Measurements from ENCODE around the gene DMRTC2. TPM values are rescaled to one million over a fixed set of nuclear protein-coding genes. Genes with fewer than 3 reads are reported as not detected.

DMRTC2 gene
- polyA plus RNA-seq, 1 donor from 2014 or later, result not detected

DNA sequence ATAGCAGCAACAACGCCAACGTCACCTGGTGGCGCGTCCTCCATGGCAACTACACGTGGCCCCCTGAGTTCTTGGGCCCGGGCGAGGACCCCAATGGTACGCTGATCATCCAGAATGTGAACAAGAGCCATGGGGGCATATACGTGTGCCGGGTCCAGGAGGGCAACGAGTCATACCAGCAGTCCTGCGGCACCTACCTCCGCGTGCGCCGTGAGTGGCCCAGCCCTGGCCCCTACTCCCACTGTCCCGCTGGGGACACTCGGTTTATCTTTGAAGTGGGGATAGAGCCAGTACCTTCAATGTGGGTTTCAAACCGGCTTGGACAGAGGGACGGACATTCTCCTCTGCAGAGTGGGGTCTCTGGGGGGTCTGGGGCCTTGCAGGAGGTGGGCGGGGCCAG, 34.2 kb downstream of the DMRTC2 start:
- Histone ChIP-seq H3K4me2 (ENCODE audit: low read length) (no peak overlapping the region), H3K9ac (ENCODE audit: low read length) (no peak overlapping the region), H3K79me2 (replicated peaks; ENCODE audit: insufficient read depth, low read length) (no peaks in the 10 kb centered on the region), H3K4me3 (ENCODE audit: low read length) (no peak overlapping the region), H2AFZ (ENCODE audit: low read depth, low read length) (no peak overlapping the region), H3K27ac (ENCODE audit: low read length) (no peak overlapping the region), H3K27me3 (ENCODE audit: insufficient read depth, low read depth, low read length) (peaks cover 26% of the 10 kb centered on the region), H3K36me3 (ENCODE audit: insufficient read depth, low read length) (no peaks in the 10 kb centered on the region), H3F3A (ENCODE audit: insufficient read depth, low read length, poor library complexity, severe bottlenecking) (no peaks in the 10 kb centered on the region), H3K9me3 (ENCODE audit: low read length) (no peaks in the 10 kb centered on the region), H3K9me2 (ENCODE audit: insufficient read depth, low read length) (no peaks in the 10 kb centered on the region), H4K20me1 (ENCODE audit: insufficient read depth) (no peaks in the 10 kb centered on the region)
- TF ChIP-seq EP300 (conservative IDR thresholded peaks at IDR 0.05; ENCODE audit: poor library complexity, severe bottlenecking), result no peak
- TF ChIP-seq EZH2 (IDR thresholded peaks at IDR 0.05; ENCODE audit: borderline replicate concordance, insufficient read depth, low read length, poor library complexity, severe bottlenecking), result no peak
- no peak for TF ChIP-seq MXI1 (conservative IDR thresholded peaks at IDR 0.05; ENCODE audit: poor library complexity, severe bottlenecking)
- TF ChIP-seq SMC3 (conservative IDR thresholded peaks at IDR 0.05; ENCODE audit: poor library complexity), result no peak
- TF ChIP-seq, protein P1, sequence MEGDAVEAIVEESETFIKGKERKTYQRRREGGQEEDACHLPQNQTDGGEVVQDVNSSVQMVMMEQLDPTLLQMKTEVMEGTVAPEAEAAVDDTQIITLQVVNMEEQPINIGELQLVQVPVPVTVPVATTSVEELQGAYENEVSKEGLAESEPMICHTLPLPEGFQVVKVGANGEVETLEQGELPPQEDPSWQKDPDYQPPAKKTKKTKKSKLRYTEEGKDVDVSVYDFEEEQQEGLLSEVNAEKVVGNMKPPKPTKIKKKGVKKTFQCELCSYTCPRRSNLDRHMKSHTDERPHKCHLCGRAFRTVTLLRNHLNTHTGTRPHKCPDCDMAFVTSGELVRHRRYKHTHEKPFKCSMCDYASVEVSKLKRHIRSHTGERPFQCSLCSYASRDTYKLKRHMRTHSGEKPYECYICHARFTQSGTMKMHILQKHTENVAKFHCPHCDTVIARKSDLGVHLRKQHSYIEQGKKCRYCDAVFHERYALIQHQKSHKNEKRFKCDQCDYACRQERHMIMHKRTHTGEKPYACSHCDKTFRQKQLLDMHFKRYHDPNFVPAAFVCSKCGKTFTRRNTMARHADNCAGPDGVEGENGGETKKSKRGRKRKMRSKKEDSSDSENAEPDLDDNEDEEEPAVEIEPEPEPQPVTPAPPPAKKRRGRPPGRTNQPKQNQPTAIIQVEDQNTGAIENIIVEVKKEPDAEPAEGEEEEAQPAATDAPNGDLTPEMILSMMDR (IDR thresholded peaks at IDR 0.05; ENCODE audit: poor library complexity, severe bottlenecking), result no peak
- TF ChIP-seq RAD21 (conservative IDR thresholded peaks at IDR 0.05), result no peak
- TF ChIP-seq TAF1 (IDR thresholded peaks at IDR 0.05; ENCODE audit: low read depth), result no peak
- TF ChIP-seq, protein P2, sequence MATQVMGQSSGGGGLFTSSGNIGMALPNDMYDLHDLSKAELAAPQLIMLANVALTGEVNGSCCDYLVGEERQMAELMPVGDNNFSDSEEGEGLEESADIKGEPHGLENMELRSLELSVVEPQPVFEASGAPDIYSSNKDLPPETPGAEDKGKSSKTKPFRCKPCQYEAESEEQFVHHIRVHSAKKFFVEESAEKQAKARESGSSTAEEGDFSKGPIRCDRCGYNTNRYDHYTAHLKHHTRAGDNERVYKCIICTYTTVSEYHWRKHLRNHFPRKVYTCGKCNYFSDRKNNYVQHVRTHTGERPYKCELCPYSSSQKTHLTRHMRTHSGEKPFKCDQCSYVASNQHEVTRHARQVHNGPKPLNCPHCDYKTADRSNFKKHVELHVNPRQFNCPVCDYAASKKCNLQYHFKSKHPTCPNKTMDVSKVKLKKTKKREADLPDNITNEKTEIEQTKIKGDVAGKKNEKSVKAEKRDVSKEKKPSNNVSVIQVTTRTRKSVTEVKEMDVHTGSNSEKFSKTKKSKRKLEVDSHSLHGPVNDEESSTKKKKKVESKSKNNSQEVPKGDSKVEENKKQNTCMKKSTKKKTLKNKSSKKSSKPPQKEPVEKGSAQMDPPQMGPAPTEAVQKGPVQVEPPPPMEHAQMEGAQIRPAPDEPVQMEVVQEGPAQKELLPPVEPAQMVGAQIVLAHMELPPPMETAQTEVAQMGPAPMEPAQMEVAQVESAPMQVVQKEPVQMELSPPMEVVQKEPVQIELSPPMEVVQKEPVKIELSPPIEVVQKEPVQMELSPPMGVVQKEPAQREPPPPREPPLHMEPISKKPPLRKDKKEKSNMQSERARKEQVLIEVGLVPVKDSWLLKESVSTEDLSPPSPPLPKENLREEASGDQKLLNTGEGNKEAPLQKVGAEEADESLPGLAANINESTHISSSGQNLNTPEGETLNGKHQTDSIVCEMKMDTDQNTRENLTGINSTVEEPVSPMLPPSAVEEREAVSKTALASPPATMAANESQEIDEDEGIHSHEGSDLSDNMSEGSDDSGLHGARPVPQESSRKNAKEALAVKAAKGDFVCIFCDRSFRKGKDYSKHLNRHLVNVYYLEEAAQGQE (IDR thresholded peaks at IDR 0.05; ENCODE audit: borderline replicate concordance), result no peak
- TF ChIP-seq POLR2AphosphoS5 (IDR thresholded peaks at IDR 0.05), result no peak

DNA sequence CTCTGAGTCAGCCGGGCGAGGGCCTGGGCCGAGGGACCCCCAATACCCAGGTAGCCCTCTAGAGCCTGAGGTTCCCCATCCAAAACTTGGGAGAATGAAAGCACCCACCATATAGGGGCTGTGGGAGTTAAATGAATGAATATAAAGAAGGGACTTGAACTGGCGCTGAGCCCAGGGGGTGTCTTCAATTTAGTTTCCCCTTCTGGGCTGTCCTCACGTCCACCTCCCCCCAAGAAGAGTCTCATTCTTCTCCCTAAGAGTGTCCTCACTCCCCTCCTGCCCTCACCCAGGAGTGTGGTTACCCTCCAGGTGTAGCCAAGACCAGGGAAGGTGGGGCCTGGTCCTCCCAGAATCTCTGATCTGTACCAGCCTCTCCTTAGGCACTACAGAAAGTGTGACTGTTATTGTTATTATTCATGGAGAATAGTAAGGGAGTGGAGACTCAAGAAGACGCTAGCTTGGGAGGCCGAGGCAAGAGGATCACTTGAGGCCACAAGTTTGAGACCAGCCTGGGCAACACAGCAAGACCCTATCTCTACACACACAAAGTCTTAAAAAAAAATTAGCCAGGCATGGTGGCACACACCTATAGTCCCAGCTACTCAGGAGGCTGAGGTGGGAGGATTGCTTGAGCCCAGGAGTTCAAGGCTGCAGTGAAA, 35.0 kb downstream of the DMRTC2 start:
- H3K27me3 ChIP-seq (ENCODE audit: insufficient read depth, low read depth, low read length), result peaks cover 26% of the 10 kb centered on the region
- H3K4me2 ChIP-seq (ENCODE audit: low read length), result no peak overlapping the region
- H3K27ac ChIP-seq (ENCODE audit: low read length), result no peak overlapping the region
- H4K20me1 ChIP-seq (ENCODE audit: insufficient read depth), result no peaks in the 10 kb centered on the region
- no peaks in the 10 kb centered on the region for H3K79me2 ChIP-seq (replicated peaks; ENCODE audit: insufficient read depth, low read length)
- H3K4me3 ChIP-seq (ENCODE audit: low read length), result no peak overlapping the region
- H2AFZ ChIP-seq (ENCODE audit: low read depth, low read length), result no peak overlapping the region
- no peaks in the 10 kb centered on the region for H3K9me2 ChIP-seq (ENCODE audit: insufficient read depth, low read length)
- no peak overlapping the region for H3K9ac ChIP-seq (ENCODE audit: low read length)
- no peaks in the 10 kb centered on the region for H3K36me3 ChIP-seq (ENCODE audit: insufficient read depth, low read length)
- no peaks in the 10 kb centered on the region for H3K9me3 ChIP-seq (ENCODE audit: low read length)
- no peak for TF ChIP-seq TAF1 (IDR thresholded peaks at IDR 0.05; ENCODE audit: low read depth)
- TF ChIP-seq EP300 (conservative IDR thresholded peaks at IDR 0.05; ENCODE audit: poor library complexity, severe bottlenecking), result no peak
- TF ChIP-seq RAD21 (conservative IDR thresholded peaks at IDR 0.05), result no peak
- TF ChIP-seq, protein P1 (IDR thresholded peaks at IDR 0.05; ENCODE audit: poor library complexity, severe bottlenecking), result no peak
- no peak for TF ChIP-seq EZH2 (IDR thresholded peaks at IDR 0.05; ENCODE audit: borderline replicate concordance, insufficient read depth, low read length, poor library complexity, severe bottlenecking)
- no peak for TF ChIP-seq MXI1 (conservative IDR thresholded peaks at IDR 0.05; ENCODE audit: poor library complexity, severe bottlenecking)
- TF ChIP-seq POLR2AphosphoS5 (IDR thresholded peaks at IDR 0.05), result no peak
- no peak for TF ChIP-seq SMC3 (conservative IDR thresholded peaks at IDR 0.05; ENCODE audit: poor library complexity)
- TF ChIP-seq, protein P2 (IDR thresholded peaks at IDR 0.05; ENCODE audit: borderline replicate concordance), result no peak
- no peaks in the 10 kb centered on the region for H3F3A ChIP-seq (ENCODE audit: insufficient read depth, low read length, poor library complexity, severe bottlenecking)

Data from neural cell (in vitro differentiated cells).